Renal cortex interstitium (tissue), 11 donors: Measurements from ENCODE around the gene CBARP. TPM values are rescaled to one million over a fixed set of nuclear protein-coding genes. Genes with fewer than 3 reads are reported as not detected.
A peak's percentile ranks its signal among the peaks of the same experiment; 100 is the strongest.
"Not testable (repeated sequence)": the region's sequence is repeated elsewhere in the genome, so short reads cannot be mapped to it uniquely, and the experiment has no call there.

Experiments
- DNase-seq, 11 donors: peaks; one replicate each; pipeline ENCODE4 v3.0.0-alpha.2; 2013; ENCODE audit warnings: low read depth in 9 of 11, low spot score in 4 of 11; ENCODE audit errors: extremely low read depth in 1 of 11
- polyA plus RNA-seq, 3 donors: library from polyadenylated mRNA; unstranded; fragments of 120-200 nt; gene quantifications; one replicate each; pipeline ENCODE4 v1.2.1, GENCODE V29; 2013; ENCODE audit not compliant: insufficient read length in 3 of 3

CBARP gene
- polyA plus RNA-seq, 3 donors, result 1.5 to 8.7 (median 2.0) TPM

GRCh38 chr19:1246265-1247087 is 8.7 kb upstream of the CBARP start:
- DNase-seq, result not testable (repeated sequence)

GRCh38 chr19:1245494-1246264 is 7.9 kb upstream of the CBARP start:
- DNase-seq, result no peak

GRCh38 chr19:1244693-1245451 is 7.1 kb upstream of the CBARP start:
- no peak for DNase-seq

GRCh38 chr19:1243768-1244692 is 6.2 kb upstream of the CBARP start:
- peak in 1 of 11 donors; percentile 76 for DNase-seq

GRCh38 chr19:1241417-1242095 is 3.8 kb upstream of the CBARP start, which contains the start of gene ATP5F1D:
ATP5F1D (plus strand) TSS chr19:1241751; CDS start chr19:1241851, 100 bp downstream.
- DNase-seq, result peak in 8 of 11 donors; percentile 81 to 95 (median 89)

GRCh38 chr19:1240925-1241324 is 3.1 kb upstream of the CBARP start:
- no peak for DNase-seq

GRCh38 chr19:1239796-1240737 is 2.3 kb upstream of the CBARP start:
- DNase-seq, result peak in 6 of 11 donors; percentile 83 to 89 (median 87)

- no peak for DNase-seq
These were observed 1.6 kb upstream of the CBARP start for GRCh38 chr19:1239420-1239795.

- DNase-seq, result no peak
These were observed 831 bp upstream of the CBARP start for GRCh38 chr19:1238369-1239303.

GRCh38 chr19:1237027-1237659 is 662 bp downstream of the CBARP start:
- no peak for DNase-seq

- no peak for DNase-seq
These were observed 1.2 kb downstream of the CBARP start for GRCh38 chr19:1236576-1236975.

GRCh38 chr19:1235625-1236538 is 1.9 kb downstream of the CBARP start:
- DNase-seq, result no peak

- no peak for DNase-seq
These were observed 2.8 kb downstream of the CBARP start for GRCh38 chr19:1234955-1235380.
